Fibroblast of villous mesenchyme (primary cell): ENCODE measurements around the gene APOOL. TPM values are rescaled to one million over a fixed set of nuclear protein-coding genes. Genes with fewer than 3 reads are reported as not detected.
A peak's percentile ranks its signal among the peaks of the same experiment; 100 is the strongest.

Experiments
- DNase-seq: peaks from one replicate; pipeline ENCODE4 v3.0.0-alpha.2; 2010; ENCODE audit warnings: low read depth
- H3K4me3 ChIP-seq: 2 replicates; pipeline ENCODE4 v1.5.1; 2011; ENCODE audit warnings: low read depth, mild to moderate bottlenecking, low read length
- CTCF ChIP-seq: IDR thresholded peaks from 2 replicates; pipeline ENCODE4 v1.5.1; 2012; ENCODE audit warnings: low read depth, mild to moderate bottlenecking, low read length; ENCODE audit not compliant: insufficient read depth
- total RNA-seq: library from RNA; depleted of rRNA; stranded (reverse); fragments of >200 nt; gene quantifications from 2 replicates; pipeline ENCODE4 v1.2.3, GENCODE V29; 2012

The APOOL gene
- total RNA-seq, 1 donor, result 10.4 TPM

- H3K4me3 ChIP-seq, result no peak overlapping the region
- TF ChIP-seq CTCF, result peak; percentile 34
- DNase-seq, result no peak
These were observed 105.6 kb downstream of the APOOL start for GRCh38 chrX:85109235-85109634.

GRCh38 chrX:85111347-85111746, 107.7 kb downstream of the APOOL start:
- peak; percentile 61 for TF ChIP-seq CTCF
- peak; percentile 16 for DNase-seq
- no peak overlapping the region for H3K4me3 ChIP-seq

GRCh38 chrX:85112293-85112692, 108.6 kb downstream of the APOOL start:
- DNase-seq, result no peak
- no peak for TF ChIP-seq CTCF
- H3K4me3 ChIP-seq, result no peak overlapping the region

GRCh38 chrX:85113746-85114145, 110.1 kb downstream of the APOOL start:
- no peak for DNase-seq
- H3K4me3 ChIP-seq, result no peak overlapping the region
- no peak for TF ChIP-seq CTCF

GRCh38 chrX:85114171-85114570, 110.5 kb downstream of the APOOL start:
- DNase-seq, result no peak
- no peak for TF ChIP-seq CTCF
- H3K4me3 ChIP-seq, result no peak overlapping the region

GRCh38 chrX:85114776-85115175, 111.1 kb downstream of the APOOL start:
- H3K4me3 ChIP-seq, result no peak overlapping the region
- no peak for DNase-seq
- TF ChIP-seq CTCF, result no peak

- H3K4me3 ChIP-seq, result no peak overlapping the region
- TF ChIP-seq CTCF, result no peak
- DNase-seq, result no peak
These were observed 111.6 kb downstream of the APOOL start for GRCh38 chrX:85115252-85115651.
